D721Med (cell line): ENCODE data around the gene ZDHHC3.

Source experiments
- DNase-seq: peaks from one replicate; pipeline ENCODE4 v3.0.0; 2011; ENCODE audit warnings: low spot score; ENCODE audit not compliant: insufficient read length
- FAIRE-seq: peaks from 2 replicates; lab custom pipeline; 2011; peaks lifted over from hg19 to GRCh38; lab: Jason Lieb, UNC
- TF ChIP-seq, protein P1 (sequence below): IDR thresholded peaks from 2 replicates; pipeline ENCODE4 v1.5.1; 2012; ENCODE audit warnings: mild to moderate bottlenecking, control low read depth; ENCODE audit not compliant: insufficient read depth; ENCODE audit errors: missing control alignments

ZDHHC3 gene

DNA sequence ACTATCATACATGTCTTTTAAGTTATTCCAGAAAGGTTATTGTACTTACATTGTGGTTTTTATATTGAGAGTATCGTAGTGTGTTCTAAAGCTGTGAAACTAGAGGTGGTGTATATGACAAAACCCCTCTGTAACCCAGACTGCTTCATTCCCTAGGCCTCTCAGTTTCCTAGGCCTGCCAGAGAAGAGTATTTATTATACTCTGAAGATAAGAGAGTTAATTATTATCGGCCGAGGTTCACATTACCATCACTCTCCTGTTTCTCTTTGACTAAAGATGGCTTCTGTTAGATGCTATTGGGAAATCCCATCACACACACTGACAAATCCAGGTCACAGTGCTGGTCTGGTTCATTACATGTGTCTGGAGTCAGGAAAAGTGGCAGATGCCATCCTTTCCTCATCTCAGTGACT, 20.6 kb upstream of the ZDHHC3 start:
- FAIRE-seq (no peak), DNase-seq (no peak)
- TF ChIP-seq, protein P1, sequence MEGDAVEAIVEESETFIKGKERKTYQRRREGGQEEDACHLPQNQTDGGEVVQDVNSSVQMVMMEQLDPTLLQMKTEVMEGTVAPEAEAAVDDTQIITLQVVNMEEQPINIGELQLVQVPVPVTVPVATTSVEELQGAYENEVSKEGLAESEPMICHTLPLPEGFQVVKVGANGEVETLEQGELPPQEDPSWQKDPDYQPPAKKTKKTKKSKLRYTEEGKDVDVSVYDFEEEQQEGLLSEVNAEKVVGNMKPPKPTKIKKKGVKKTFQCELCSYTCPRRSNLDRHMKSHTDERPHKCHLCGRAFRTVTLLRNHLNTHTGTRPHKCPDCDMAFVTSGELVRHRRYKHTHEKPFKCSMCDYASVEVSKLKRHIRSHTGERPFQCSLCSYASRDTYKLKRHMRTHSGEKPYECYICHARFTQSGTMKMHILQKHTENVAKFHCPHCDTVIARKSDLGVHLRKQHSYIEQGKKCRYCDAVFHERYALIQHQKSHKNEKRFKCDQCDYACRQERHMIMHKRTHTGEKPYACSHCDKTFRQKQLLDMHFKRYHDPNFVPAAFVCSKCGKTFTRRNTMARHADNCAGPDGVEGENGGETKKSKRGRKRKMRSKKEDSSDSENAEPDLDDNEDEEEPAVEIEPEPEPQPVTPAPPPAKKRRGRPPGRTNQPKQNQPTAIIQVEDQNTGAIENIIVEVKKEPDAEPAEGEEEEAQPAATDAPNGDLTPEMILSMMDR = no peak

GRCh38 chr3:44995142-44995770, 19.3 kb upstream of the ZDHHC3 start:
- TF ChIP-seq, protein P1 = no peak
- FAIRE-seq = peak; percentile 81
- peak; percentile 30 for DNase-seq

DNA sequence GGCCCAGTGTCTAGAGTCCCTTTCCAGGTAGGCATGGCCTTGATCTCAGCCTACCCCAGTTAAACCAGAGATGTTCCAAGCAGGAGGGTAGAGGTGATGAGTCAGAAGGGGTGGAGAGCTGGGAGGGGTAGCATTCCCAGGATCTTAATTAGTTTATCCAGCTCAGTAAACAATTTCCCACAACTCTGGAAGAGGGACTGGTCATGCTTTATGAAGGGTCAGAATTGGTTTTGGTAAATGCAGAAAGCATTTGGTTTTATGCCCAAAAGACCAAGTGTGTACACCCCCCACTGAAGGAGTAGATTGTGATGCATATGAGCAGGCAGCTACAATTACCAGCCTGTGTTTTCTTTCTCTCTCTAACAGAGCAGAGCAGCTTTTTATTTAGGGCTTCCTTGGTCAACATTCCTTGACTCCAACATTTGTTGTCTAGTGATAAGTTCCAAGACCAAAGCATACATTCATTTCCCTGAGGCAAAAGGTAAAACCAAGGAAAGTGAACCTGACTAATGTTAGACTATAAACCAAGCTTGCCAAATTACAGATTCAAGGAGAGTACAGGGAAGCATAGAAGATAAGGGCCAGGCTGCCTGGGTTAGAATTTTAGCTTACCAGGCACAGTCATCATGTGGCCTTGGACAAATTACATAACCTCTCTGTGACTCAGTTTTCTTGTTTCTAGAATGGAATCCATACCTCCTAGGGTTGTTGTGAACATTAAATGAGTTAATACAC, 17.7 kb upstream of the ZDHHC3 start:
- no peak for FAIRE-seq
- no peak for DNase-seq
- TF ChIP-seq, protein P1 = no peak

GRCh38 chr3:44992555-44993470, 16.8 kb upstream of the ZDHHC3 start:
- no peak for FAIRE-seq

GRCh38 chr3:44991326-44991725, 15.4 kb upstream of the ZDHHC3 start:
- TF ChIP-seq, protein P1 = no peak
- FAIRE-seq (no peak), DNase-seq (no peak)

More at GRCh38 chr3:44992555-44993470, 16.8 kb upstream of the ZDHHC3 start:
- DNase-seq = no peak
- TF ChIP-seq, protein P1 = peak; percentile 41

GRCh38 chr3:44989636-44990373, 13.8 kb upstream of the ZDHHC3 start:
- DNase-seq (no peak), FAIRE-seq (no peak)
- TF ChIP-seq, protein P1 = no peak
